Tibial nerve (tissue), 4 donors: ENCODE measurements around the gene PC. TPM values are rescaled to one million over a fixed set of nuclear protein-coding genes. Genes with fewer than 3 reads are reported as not detected.

Source experiments
- DNase-seq, 2 donors: peaks; one replicate each; pipeline ENCODE4 v3.0.0-alpha.2; 2019; ENCODE audit warnings: low spot score in 2 of 2
- H3K27ac ChIP-seq, 4 donors: fragments of 200-600 bp; sonication (generic) in 3 of 4; one replicate each; pipeline ENCODE4 v1.5.1; 2017 to 2019; ENCODE audit warnings: mild to moderate bottlenecking in 1 of 4
- H3K27me3 ChIP-seq, 2 donors: fragments of 200-600 bp; sonication (generic) in 1 of 2; one replicate each; pipeline versions ENCODE4 v1.5.1 to v1.6.0; 2017 to 2019
- H3K36me3 ChIP-seq, 3 donors: fragments of 200-600 bp; sonication (generic); one replicate each; pipeline ENCODE4 v1.5.1; 2018 to 2019
- H3K4me1 ChIP-seq, 4 donors: fragments of 200-600 bp; sonication (generic) in 3 of 4; one replicate each; pipeline ENCODE4 v1.5.1; 2017 to 2019
- H3K4me3 ChIP-seq, 4 donors: fragments of 200-600 bp; sonication (generic) in 3 of 4; one replicate each; pipeline ENCODE4 v1.5.1; 2017 to 2019; ENCODE audit warnings: mild to moderate bottlenecking in 1 of 4, moderate library complexity in 1 of 4
- H3K9me3 ChIP-seq, 4 donors: fragments of 200-600 bp; sonication (generic) in 3 of 4; one replicate each; pipeline ENCODE4 v1.5.1; 2017 to 2019
- CTCF ChIP-seq, 5 experiments: fragments of 200-600 bp in 3 of 5; fragments of 450-650 bp in 2 of 5; sonication (generic) in 3 of 5; IDR thresholded peaks; one replicate each; pipeline ENCODE4 v1.5.1; 2016 to 2019; ENCODE audit warnings: antibody characterized with exemption in 5 of 5, mild to moderate bottlenecking in 3 of 5, moderate library complexity in 2 of 5
- EP300 ChIP-seq, 2 donors: sonication (generic); formaldehyde crosslinking; IDR thresholded peaks; one replicate each; pipeline ENCODE4 v1.6.1; 2017; ENCODE audit warnings: antibody characterized with exemption in 2 of 2, mild to moderate bottlenecking in 1 of 2
- POLR2A ChIP-seq, 2 donors: fragments of 450-650 bp; IDR thresholded peaks; one replicate each; pipeline ENCODE4 v1.6.1; 2017; ENCODE audit warnings: antibody characterized with exemption in 2 of 2, mild to moderate bottlenecking in 2 of 2, moderate library complexity in 2 of 2
- WGBS, 2 donors: methylation state at CpG; one replicate each; pipeline ENCODE4 v1.1.5; 2018; 5-methylcytosine and 5-hydroxymethylcytosine counted together
- total RNA-seq, 4 donors: library from RNA; depleted of rRNA; stranded (reverse); fragments of >200 nt; gene quantifications; one replicate each; pipeline ENCODE4 v1.1.0, GENCODE V29; 2016

Gene PC
- total RNA-seq, 4 donors from 2014 or later, result 82.5 to 135 (median 90.2) TPM

- 89 to 90% methylated on average over 6 of the region's 6 CpGs for whole genome bisulfite sequencing, 2 donors
- no peak for TF ChIP-seq CTCF (IDR thresholded peaks at IDR 0.05)
- TF ChIP-seq EP300 (IDR thresholded peaks at IDR 0.05), result no peak
- no peak for TF ChIP-seq POLR2A (IDR thresholded peaks at IDR 0.05)
- Histone ChIP-seq H3K4me3 (no peak overlapping the region), H3K9me3 (no peaks in the 10 kb centered on the region), H3K27ac (no peak overlapping the region), H3K36me3 (peaks cover 0 to 28% (median 0%) of the 10 kb centered on the region in 3 donors), H3K4me1 (peaks cover 0 to 18% (median 6%) of the 10 kb centered on the region in 4 donors), H3K27me3 (no peaks in the 10 kb centered on the region)
- no peak for DNase-seq
Measured at GRCh38 chr11:66874232-66874631, 84.0 kb downstream of the PC start.

- Histone ChIP-seq H3K9me3 (no peaks in the 10 kb centered on the region), H3K4me3 (no peak overlapping the region), H3K36me3 (peaks cover 0 to 49% (median 0%) of the 10 kb centered on the region in 3 donors), H3K27me3 (no peaks in the 10 kb centered on the region), H3K27ac (no peak overlapping the region), H3K4me1 (peaks cover 0 to 10% (median 0%) of the 10 kb centered on the region in 4 donors)
- TF ChIP-seq POLR2A (IDR thresholded peaks at IDR 0.05) (no peak), CTCF (IDR thresholded peaks at IDR 0.05) (no peak), EP300 (IDR thresholded peaks at IDR 0.05) (no peak)
- no peak for DNase-seq
- 91 to 98% methylated on average over 18 of the region's 18 CpGs for WGBS, 2 donors
Measured at GRCh38 chr11:66871521-66871901, 86.7 kb downstream of the PC start.

- Histone ChIP-seq H3K9me3 (no peaks in the 10 kb centered on the region), H3K36me3 (peaks cover 0 to 55% (median 0%) of the 10 kb centered on the region in 3 donors), H3K4me3 (no peak overlapping the region), H3K27ac (no peak overlapping the region), H3K27me3 (no peaks in the 10 kb centered on the region), H3K4me1 (peaks cover 0 to 13% (median 0%) of the 10 kb centered on the region in 4 donors)
- DNase-seq, result no peak
- no peak for TF ChIP-seq POLR2A (IDR thresholded peaks at IDR 0.05)
- no peak for TF ChIP-seq EP300 (IDR thresholded peaks at IDR 0.05)
- no peak for TF ChIP-seq CTCF (IDR thresholded peaks at IDR 0.05)
- WGBS, 2 donors, result 88 to 92% methylated on average over 32 to 39 of the region's 39 CpGs
Measured at GRCh38 chr11:66870616-66871520, 87.3 kb downstream of the PC start.

- 93 to 97% methylated on average over 16 of the region's 16 CpGs for WGBS, 2 donors
- H3K9me3 ChIP-seq, result no peaks in the 10 kb centered on the region
Measured at GRCh38 chr11:66870131-66870530, 88.1 kb downstream of the PC start.

More at GRCh38 chr11:66870131-66870530, 88.1 kb downstream of the PC start:
- Histone ChIP-seq H3K36me3 (peaks cover 0 to 62% (median 0%) of the 10 kb centered on the region in 3 donors), H3K27me3 (no peaks in the 10 kb centered on the region), H3K27ac (no peak overlapping the region), H3K4me1 (peaks cover 0 to 13% (median 0%) of the 10 kb centered on the region in 4 donors), H3K4me3 (no peak overlapping the region)
- DNase-seq, result no peak
- no peak for TF ChIP-seq EP300 (IDR thresholded peaks at IDR 0.05)
- no peak for TF ChIP-seq POLR2A (IDR thresholded peaks at IDR 0.05)
- no peak for TF ChIP-seq CTCF (IDR thresholded peaks at IDR 0.05)
